Hepatocyte (in vitro differentiated cells): ENCODE data around the gene GNAT1.

Experiments
- CTCF ChIP-seq: fragments of 200-600 bp; sonication (generic); IDR thresholded peaks from 2 replicates; pipeline ENCODE4 v1.5.1; 2016; ENCODE audit warnings: antibody characterized with exemption, mild to moderate bottlenecking; ENCODE audit not compliant: poor library complexity
- EZH2 ChIP-seq: fragments of 200-600 bp; sonication (generic); IDR thresholded peaks from 2 replicates; pipeline ENCODE4 v1.6.1; 2016; ENCODE audit warnings: antibody characterized with exemption, mild to moderate bottlenecking, borderline replicate concordance
- EZH2phosphoT487 ChIP-seq: fragments of 200-600 bp; sonication (generic); IDR thresholded peaks from one replicate; pipeline ENCODE4 v1.6.1; 2018; ENCODE audit warnings: antibody characterized with exemption, mild to moderate bottlenecking, low read depth, moderate library complexity; ENCODE audit not compliant: unreplicated experiment, severe bottlenecking

GRCh38 chr3:50241713-50242380 lies 50.4 kb downstream of the GNAT1 start:
- TF ChIP-seq CTCF (no peak), EZH2phosphoT487 (no peak), EZH2 (no peak)
